HG02840 (cell line): ENCODE measurements around the gene ERGIC3.
A peak's percentile ranks its signal among the peaks of the same experiment; 100 is the strongest.

ENCODE experiments used
- ATAC-seq: cut with Tn5 transposase; IDR thresholded peaks from one replicate; pipeline ENCODE4 v1.9.1; 2021; ENCODE audit warnings: mild to moderate bottlenecking, moderate library complexity, moderate number of reproducible peaks; ENCODE audit not compliant: unreplicated experiment, low FRiP score

Gene ERGIC3

GRCh38 chr20:35541783-35542662 is at the start of gene ERGIC3:
TSS of gene ERGIC3 (plus strand) at chr20:35542078. CDS start at chr20:35542098, 20 bp downstream.
- peak; percentile 77 for ATAC-seq

- ATAC-seq = no peak
These were observed 49.5 kb upstream of the ERGIC3 start for GRCh38 chr20:35492352-35492751.

- no peak for ATAC-seq
These were observed 45.4 kb upstream of the ERGIC3 start for GRCh38 chr20:35496481-35496880.

GRCh38 chr20:35497320-35497719 is 44.6 kb upstream of the ERGIC3 start:
- ATAC-seq = no peak

GRCh38 chr20:35497780-35498189 is 44.1 kb upstream of the ERGIC3 start:
- no peak for ATAC-seq

GRCh38 chr20:35499271-35499670 is 42.6 kb upstream of the ERGIC3 start:
- no peak for ATAC-seq

GRCh38 chr20:35502352-35502751 is 39.5 kb upstream of the ERGIC3 start:
- ATAC-seq = peak; percentile 60

GRCh38 chr20:35503281-35503680 is 38.6 kb upstream of the ERGIC3 start:
- no peak for ATAC-seq

- no peak for ATAC-seq
These were observed 37.9 kb upstream of the ERGIC3 start for GRCh38 chr20:35503841-35504561.

GRCh38 chr20:35504751-35505150 is 37.1 kb upstream of the ERGIC3 start:
- no peak for ATAC-seq

GRCh38 chr20:35506179-35506578 is 35.7 kb upstream of the ERGIC3 start:
- ATAC-seq = no peak

- ATAC-seq = no peak
These were observed 34.8 kb upstream of the ERGIC3 start for GRCh38 chr20:35506872-35507638.

GRCh38 chr20:35508493-35509218 is 33.2 kb upstream of the ERGIC3 start:
- ATAC-seq = no peak

GRCh38 chr20:35510951-35511735 is 30.7 kb upstream of the ERGIC3 start:
- ATAC-seq = no peak

GRCh38 chr20:35511814-35512420 is 30.0 kb upstream of the ERGIC3 start:
- ATAC-seq = no peak

GRCh38 chr20:35514371-35514932 is 27.4 kb upstream of the ERGIC3 start:
- no peak for ATAC-seq

GRCh38 chr20:35515341-35515740 is 26.5 kb upstream of the ERGIC3 start:
- no peak for ATAC-seq

GRCh38 chr20:35515949-35516645 is 25.8 kb upstream of the ERGIC3 start:
- ATAC-seq = no peak
